ENCODE results near the gene TMEM260.
A peak's percentile ranks its signal among the peaks of the same experiment; 100 is the strongest.

TMEM260 gene

GRCh38 chr14:56579345-56580220 lies at the start of gene TMEM260:
TMEM260 (plus strand) TSS chr14:56579798; CDS start chr14:56579915, 117 bp downstream.
- peak; percentile 92 for DNase-seq

GRCh38 chr14:56532546-56532945 lies 47.1 kb upstream of the TMEM260 start:
- DNase-seq = no peak

GRCh38 chr14:56534656-56535055 lies 44.9 kb upstream of the TMEM260 start:
- no peak for DNase-seq

- DNase-seq = no peak
These were observed 39.7 kb upstream of the TMEM260 start for GRCh38 chr14:56539862-56540261.

- DNase-seq = no peak
These were observed 36.2 kb upstream of the TMEM260 start for GRCh38 chr14:56543436-56543835.

- no peak for DNase-seq
These were observed 29.9 kb upstream of the TMEM260 start for GRCh38 chr14:56549721-56550120.

- no peak for DNase-seq
These were observed 27.0 kb upstream of the TMEM260 start for GRCh38 chr14:56552615-56553014.

GRCh38 chr14:56554301-56554700 lies 25.3 kb upstream of the TMEM260 start:
- no peak for DNase-seq

GRCh38 chr14:56555921-56556570 lies 23.6 kb upstream of the TMEM260 start:
- no peak for DNase-seq

- no peak for DNase-seq
These were observed 20.4 kb upstream of the TMEM260 start for GRCh38 chr14:56559182-56559581.

- DNase-seq = no peak
These were observed 18.0 kb upstream of the TMEM260 start for GRCh38 chr14:56561606-56562005.

GRCh38 chr14:56562883-56563282 lies 16.7 kb upstream of the TMEM260 start:
- no peak for DNase-seq

- no peak for DNase-seq
These were observed 10.4 kb upstream of the TMEM260 start for GRCh38 chr14:56569174-56569573.

- DNase-seq = no peak
These were observed 9.3 kb upstream of the TMEM260 start for GRCh38 chr14:56570295-56570694.

GRCh38 chr14:56580221-56580711 lies 668 bp downstream of the TMEM260 start:
- DNase-seq = no peak

GRCh38 chr14:56581041-56581727 lies 1.6 kb downstream of the TMEM260 start:
- no peak for DNase-seq

GRCh38 chr14:56585461-56586084 lies 6.0 kb downstream of the TMEM260 start:
- DNase-seq = no peak

- no peak for DNase-seq
These were observed 8.1 kb downstream of the TMEM260 start for GRCh38 chr14:56587701-56588100.

- no peak for DNase-seq
These were observed 10.9 kb downstream of the TMEM260 start for GRCh38 chr14:56590535-56590960.

GRCh38 chr14:56592746-56593544 lies 13.3 kb downstream of the TMEM260 start:
- no peak for DNase-seq

GRCh38 chr14:56594428-56594827 lies 14.8 kb downstream of the TMEM260 start:
- no peak for DNase-seq

GRCh38 chr14:56598519-56598918 lies 18.9 kb downstream of the TMEM260 start:
- DNase-seq = no peak

Data from activated CD4-positive, alpha-beta T cell treated with anti-CD3 and anti-CD28 coated beads, Interleukin-2, amount 50 U/mL, for 1 hour (primary cell).